Measurements from ENCODE around the gene SLC25A31.

SLC25A31 gene

GRCh38 chr4:127730142-127730913 lies at the start of gene SLC25A31:
Gene SLC25A31, plus strand, starts transcription at chr4:127730400. Its CDS starts 146 bp downstream, at chr4:127730546.
- no peak for DNase-seq (ENCODE audit: extremely low read depth, low read depth)
- TF ChIP-seq CTCF (IDR thresholded peaks at IDR 0.05; ENCODE audit: low read depth, low read length), result no peak

GRCh38 chr4:127685292-127685691 lies 44.9 kb upstream of the SLC25A31 start:
- DNase-seq (ENCODE audit: extremely low read depth, low read depth), result no peak
- TF ChIP-seq CTCF (IDR thresholded peaks at IDR 0.05; ENCODE audit: low read depth, low read length), result no peak

GRCh38 chr4:127686658-127687057 lies 43.5 kb upstream of the SLC25A31 start:
- no peak for DNase-seq (ENCODE audit: extremely low read depth, low read depth)

GRCh38 chr4:127687580-127687979 lies 42.6 kb upstream of the SLC25A31 start:
- no peak for DNase-seq (ENCODE audit: extremely low read depth, low read depth)
- no peak for TF ChIP-seq CTCF (IDR thresholded peaks at IDR 0.05; ENCODE audit: low read depth, low read length)

More at GRCh38 chr4:127686658-127687057, 43.5 kb upstream of the SLC25A31 start:
- no peak for TF ChIP-seq CTCF (IDR thresholded peaks at IDR 0.05; ENCODE audit: low read depth, low read length)

- no peak for TF ChIP-seq CTCF (IDR thresholded peaks at IDR 0.05; ENCODE audit: low read depth, low read length)
- DNase-seq (ENCODE audit: extremely low read depth, low read depth), result no peak
Observed at GRCh38 chr4:127698789-127699200, 31.4 kb upstream of the SLC25A31 start.

GRCh38 chr4:127708985-127709384 lies 21.2 kb upstream of the SLC25A31 start:
- DNase-seq (ENCODE audit: extremely low read depth, low read depth), result no peak
- no peak for TF ChIP-seq CTCF (IDR thresholded peaks at IDR 0.05; ENCODE audit: low read depth, low read length)

- no peak for TF ChIP-seq CTCF (IDR thresholded peaks at IDR 0.05; ENCODE audit: low read depth, low read length)
- DNase-seq (ENCODE audit: extremely low read depth, low read depth), result no peak
Observed at GRCh38 chr4:127709456-127709855, 20.7 kb upstream of the SLC25A31 start.

Measured in AG09319 (cell line).